HL-60/S4 (cell line): Measurements from ENCODE around the gene ARPC4.

Experiments used
- in situ Hi-C: fragments of 300-500 bp; cut with MboI; formaldehyde crosslinking; loops from 2 replicates; pipeline ENCODE4 v1.14.3; 2022; ENCODE audit warnings: low sequenced_read_pairs

The ARPC4 gene

DNA sequence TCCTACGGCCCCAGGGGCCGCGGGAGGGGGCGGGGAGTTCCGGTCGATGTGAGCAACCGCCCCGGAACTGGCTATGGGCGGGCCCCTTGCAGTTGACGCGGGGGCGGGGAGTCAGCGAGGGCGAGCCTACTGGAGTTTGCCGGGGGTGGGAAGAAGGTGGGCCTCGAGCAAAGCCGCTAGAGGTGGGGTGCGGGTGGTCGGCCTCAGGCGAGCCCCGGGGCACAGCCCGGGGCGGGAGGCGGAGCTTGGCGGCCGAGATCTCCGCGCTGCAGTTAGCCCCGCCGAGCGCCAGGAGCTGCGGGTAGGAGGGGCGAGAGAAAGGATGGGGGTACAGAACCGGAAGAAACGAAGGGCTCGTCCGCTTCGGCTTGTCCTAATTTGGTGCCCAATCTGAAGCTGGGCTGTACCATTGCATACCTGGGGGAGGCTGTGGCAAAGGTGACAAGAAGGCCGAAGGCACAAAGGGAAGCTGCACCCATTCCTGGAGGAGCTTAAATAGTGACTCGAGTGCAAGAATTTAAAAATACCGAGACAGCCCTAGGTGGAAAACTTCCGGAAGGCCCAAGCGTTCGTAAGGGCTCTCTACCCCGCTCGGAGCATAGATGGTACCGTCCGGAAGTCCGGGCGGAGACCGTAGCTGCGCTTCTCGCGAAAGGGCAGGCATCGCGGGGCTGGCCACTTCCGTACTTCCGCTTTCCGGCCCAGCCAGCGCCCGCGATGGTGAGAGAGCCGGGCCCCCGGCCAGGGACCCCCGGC lies at the start of gene ARPC4, which contains the start of gene TADA3:
Gene ARPC4, plus strand, starts transcription at position 678 of the 756 bp plus-strand sequence. Its CDS starts 40 bp downstream, at position 718.
Gene TADA3, minus strand, starts transcription at position 69 of the 756 bp plus-strand sequence. CDS start 1,007 bp downstream, outside the sequence.
- in situ Hi-C loops: no loop called here

DNA sequence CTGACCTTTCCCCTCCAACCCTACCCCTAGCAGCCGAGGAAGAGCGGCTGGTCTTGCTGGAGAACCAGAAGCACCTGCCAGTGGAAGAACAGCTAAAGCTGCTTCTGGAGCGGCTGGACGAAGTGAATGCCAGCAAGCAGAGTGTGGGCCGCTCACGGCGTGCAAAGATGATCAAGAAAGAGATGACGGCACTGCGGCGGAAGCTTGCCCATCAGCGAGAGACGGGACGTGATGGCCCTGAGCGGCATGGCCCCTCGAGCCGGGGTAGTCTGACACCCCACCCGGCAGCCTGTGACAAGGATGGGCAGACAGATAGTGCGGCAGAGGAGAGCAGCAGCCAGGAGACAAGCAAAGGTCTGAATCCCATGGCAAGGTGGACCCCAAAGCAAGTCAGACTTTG lies 49.3 kb upstream of the ARPC4 start:
- in situ Hi-C loops: no loop called here

GRCh38 chr3:9744162-9744561 lies 48.7 kb upstream of the ARPC4 start:
- in situ Hi-C loops: no loop called here

- in situ Hi-C loops: no loop called here
These were observed 47.4 kb upstream of the ARPC4 start for GRCh38 chr3:9745521-9745920.

- in situ Hi-C loops: no loop called here
These were observed 46.6 kb upstream of the ARPC4 start for GRCh38 chr3:9746330-9746729.

- in situ Hi-C loops: no loop called here
These were observed 45.6 kb upstream of the ARPC4 start for GRCh38 chr3:9747267-9747666.

GRCh38 chr3:9748031-9748430 lies 44.9 kb upstream of the ARPC4 start:
- in situ Hi-C loops: no loop called here

- in situ Hi-C loops: no loop called here
These were observed 43.6 kb upstream of the ARPC4 start for GRCh38 chr3:9749296-9749644.

DNA sequence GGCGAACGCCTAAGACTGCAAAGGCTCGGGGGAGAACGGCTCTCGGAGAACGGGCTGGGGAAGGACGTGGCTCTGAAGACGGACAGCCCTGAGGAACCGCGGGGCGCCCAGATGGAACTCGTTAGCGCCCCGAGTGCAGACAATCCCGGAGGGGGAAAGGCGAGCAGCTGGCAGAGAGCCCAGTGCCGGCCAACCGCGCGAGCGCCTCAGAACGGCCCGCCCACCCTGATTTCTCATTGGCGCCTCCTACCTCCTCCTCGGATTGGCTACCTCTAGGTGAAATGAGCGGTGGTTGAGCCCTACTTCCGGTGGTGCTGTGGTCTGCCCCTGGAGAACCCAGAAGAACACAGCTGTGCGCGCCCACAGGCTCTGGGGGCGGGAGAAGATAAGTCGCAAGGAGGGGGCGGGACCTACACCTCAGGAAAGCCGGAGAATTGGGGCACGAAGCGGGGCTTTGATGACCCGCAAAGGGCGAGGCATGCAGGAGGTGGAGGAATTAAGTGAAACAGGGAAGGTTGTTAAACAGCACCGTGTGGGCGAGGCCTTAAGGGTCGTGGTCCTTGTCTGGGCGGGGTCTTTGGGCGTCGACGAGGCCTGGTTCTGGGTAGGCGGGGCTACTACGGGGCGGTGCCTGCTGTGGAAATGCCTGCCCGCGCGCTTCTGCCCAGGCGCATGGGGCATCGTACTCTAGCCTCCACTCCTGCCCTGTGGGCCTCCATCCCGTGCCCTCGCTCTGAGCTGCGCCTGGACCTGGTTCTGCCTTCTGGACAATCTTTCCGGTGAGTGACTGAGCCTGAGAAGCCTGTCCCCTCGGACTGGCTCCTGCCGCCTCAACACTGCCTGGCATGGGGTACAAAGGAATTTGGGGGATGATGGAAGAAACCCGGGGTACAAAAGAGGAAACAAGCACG lies 43.0 kb upstream of the ARPC4 start, which contains the start of gene OGG1:
Gene OGG1, plus strand, starts transcription at position 308 of the 911 bp plus-strand sequence. Its CDS starts 335 bp downstream, at position 643.
- in situ Hi-C loops: no loop called here

DNA sequence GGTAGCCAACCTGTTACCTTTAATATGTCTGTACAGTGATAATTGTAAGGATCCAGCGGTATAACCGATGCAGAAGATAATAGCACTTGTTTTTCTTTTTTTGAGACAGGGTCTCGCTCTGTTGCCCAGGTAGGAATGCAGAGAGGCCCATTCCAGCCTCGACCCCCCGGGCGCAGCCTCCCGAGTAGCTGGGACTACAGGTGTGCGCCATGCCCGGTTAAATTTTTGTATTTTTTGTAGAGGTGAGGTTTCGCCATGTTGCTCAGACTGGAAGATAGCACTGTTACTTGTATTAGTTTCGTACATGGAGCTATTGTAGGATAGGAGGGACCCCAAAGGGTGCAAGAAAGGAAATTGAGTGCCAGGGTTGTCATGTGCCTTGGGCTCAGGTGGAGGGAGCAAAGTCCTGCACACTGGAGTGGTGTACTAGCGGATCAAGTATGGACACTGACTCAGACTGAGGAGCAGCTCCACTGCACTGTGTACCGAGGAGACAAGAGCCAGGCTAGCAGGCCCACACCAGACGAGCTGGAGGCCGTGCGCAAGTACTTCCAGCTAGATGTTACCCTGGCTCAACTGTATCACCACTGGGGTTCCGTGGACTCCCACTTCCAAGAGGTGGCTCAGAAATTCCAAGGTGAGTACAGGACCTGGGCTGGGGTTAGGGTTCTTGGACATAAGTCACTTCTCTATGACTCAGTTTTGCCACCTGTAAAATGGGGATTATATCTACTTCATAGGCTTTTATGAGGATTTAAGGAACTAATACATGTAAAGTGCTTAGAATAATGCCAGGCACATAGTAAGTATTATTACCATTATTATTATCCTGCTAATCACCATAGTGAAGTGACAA lies 42.1 kb upstream of the ARPC4 start:
- in situ Hi-C loops: no loop called here

DNA sequence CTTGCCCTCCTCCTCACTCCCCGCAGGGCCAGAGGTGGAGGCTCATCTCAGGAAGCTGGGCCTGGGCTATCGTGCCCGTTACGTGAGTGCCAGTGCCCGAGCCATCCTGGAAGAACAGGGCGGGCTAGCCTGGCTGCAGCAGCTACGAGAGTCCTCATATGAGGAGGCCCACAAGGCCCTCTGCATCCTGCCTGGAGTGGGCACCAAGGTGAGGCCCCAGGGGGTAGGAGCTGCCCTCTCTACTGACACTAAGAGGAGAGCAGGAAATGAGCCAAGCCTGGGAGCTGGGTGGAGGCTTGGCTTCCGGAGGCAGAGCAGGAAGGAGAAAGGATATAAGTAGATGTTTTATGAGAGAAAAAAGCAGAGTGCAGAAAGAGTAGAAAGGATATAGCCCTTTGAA lies 38.2 kb upstream of the ARPC4 start:
- in situ Hi-C loops: no loop called here

DNA sequence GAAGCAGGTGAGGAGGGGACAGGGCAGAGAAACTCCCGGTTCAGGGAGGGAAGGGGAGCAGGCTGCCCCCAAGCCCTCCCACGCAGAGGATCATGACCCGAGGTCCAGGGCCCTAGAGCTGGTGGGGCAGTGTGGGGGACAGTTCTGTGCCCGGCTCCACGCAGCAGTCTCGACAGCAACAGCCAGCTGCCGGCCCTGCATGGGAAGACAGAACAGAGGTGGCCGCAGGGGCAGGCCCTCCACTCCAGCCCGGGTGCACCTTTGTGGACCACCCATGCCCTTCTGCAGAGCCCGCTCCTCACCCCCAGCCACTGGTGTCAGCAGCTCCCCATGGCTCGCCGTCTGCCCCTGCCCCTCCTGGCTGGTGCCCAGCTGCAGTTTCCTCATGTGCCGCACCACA lies 35.5 kb upstream of the ARPC4 start:
- in situ Hi-C loops: no loop called here

DNA sequence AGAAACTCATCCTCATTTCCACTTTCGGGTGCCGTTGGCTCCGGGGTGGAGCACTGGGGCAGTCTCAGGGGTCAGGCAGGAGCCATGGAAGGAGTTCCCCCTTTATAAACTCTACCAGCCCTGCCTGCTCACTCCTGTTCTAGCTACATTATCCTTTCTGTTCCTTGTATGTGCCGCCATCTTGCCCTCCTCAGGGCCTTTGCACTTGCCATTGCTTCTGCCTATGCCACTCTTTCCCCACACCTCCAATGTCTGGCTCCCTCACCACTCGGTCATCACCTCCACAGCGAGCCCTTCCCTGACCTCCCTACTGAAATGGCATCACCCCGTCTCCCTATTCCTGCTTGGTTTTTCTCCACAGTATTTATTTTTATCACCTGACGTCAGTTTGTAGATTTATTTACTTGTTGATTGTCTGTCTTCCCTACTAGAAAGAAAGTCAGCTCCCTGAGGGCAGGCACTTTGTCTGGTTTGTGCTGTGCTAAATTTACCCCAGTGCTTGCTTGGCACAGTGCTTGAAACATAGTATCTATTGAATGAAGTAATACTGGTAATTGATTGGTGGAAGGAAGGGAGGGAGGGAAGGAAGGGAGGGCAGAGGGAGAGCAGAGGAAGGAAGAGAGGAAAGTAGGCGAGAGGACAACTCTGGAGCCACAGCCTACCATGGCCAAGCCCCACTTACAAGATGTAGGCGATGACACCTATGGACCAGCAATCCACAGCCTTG lies 31.9 kb upstream of the ARPC4 start:
- in situ Hi-C loops: no loop called here

GRCh38 chr3:9761919-9762318 lies 31.0 kb upstream of the ARPC4 start:
- in situ Hi-C loops: no loop called here

- in situ Hi-C loops: no loop called here
These were observed 30.0 kb upstream of the ARPC4 start for GRCh38 chr3:9762871-9763270.

DNA sequence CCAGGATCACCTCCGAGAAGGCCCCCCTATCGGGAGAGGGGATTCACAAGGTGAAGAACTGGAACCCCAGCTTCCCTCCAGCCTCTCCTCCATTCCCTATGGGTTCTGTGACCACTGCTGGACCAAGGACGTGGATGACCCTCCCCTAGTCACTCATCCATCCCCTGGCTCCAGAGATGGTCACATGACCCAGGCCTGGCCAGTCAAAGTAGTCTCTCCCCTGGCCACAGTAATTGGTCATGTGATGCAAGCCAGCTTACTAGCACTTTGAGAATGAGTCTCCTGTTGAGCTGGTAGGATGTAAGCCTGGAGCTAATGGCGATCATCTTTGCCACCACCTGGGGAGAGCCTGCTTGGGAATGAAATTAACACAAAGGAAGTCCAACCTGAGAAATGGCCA lies 27.0 kb upstream of the ARPC4 start:
- in situ Hi-C loops: no loop called here

GRCh38 chr3:9767418-9767817 lies 25.5 kb upstream of the ARPC4 start:
- in situ Hi-C loops: no loop called here

GRCh38 chr3:9768141-9768775 lies 24.6 kb upstream of the ARPC4 start:
- in situ Hi-C loops: no loop called here

- in situ Hi-C loops: no loop called here
These were observed 23.9 kb upstream of the ARPC4 start for GRCh38 chr3:9769012-9769411.
